Cortex of kidney (tissue), 1 donor: ENCODE results near the gene GRAMD1B.
"Not testable (repeated sequence)": the region's sequence is repeated elsewhere in the genome, so short reads cannot be mapped to it uniquely, and the experiment has no call there.

Experiments used
- DNase-seq: peaks from one replicate; lab custom pipeline; 2025; lab: John Stamatoyannopoulos, UW

Gene GRAMD1B

GRCh38 chr11:123567466-123567865 is 137.4 kb downstream of the GRAMD1B start:
- no peak for DNase-seq

DNA sequence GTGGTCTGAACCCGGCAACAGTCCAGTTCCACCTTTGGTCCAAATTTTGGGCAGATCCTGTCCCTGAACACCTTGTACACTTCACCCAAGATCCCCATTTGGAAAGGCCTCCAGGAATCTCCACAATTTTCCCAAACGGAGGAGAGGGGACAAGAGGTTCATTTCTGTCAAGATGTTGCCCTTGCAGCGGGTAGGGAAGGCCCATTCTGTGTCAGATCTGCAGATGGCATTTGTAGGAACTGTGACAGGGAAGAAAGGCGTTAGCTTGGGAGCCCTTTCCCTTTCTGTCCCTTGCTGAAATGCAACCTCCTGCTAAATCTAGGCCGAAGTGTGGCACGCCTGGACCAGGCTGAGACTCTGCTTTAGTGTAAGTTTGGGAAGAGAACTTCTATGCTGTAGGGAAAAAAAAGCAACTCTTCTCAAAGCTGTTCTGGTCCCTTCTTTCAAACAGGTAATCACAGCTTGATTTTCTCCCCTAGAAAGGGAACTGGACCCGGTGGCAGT is 138.3 kb downstream of the GRAMD1B start:
- DNase-seq, result no peak

DNA sequence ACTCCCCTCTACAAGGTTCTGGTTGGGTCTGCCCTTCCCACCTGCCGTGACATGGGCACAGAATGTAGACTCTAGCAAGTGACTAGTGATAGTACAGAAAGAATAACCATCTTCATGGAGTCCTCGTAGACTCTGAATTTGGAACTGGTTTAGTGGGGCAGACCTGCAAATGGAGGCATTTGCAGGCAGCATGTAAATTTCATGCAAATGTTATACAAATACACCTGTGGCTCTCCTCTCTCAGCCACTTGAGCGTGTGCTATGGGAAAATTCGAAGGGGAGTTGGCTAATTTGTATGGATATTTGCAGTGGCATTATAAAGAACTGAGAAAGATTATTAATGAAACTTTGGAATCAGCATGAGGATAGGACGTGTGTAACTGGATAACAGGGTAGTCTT is 139.3 kb downstream of the GRAMD1B start:
- no peak for DNase-seq

- no peak for DNase-seq
Observed at GRCh38 chr11:123570939-123571580, 141.0 kb downstream of the GRAMD1B start.

DNA sequence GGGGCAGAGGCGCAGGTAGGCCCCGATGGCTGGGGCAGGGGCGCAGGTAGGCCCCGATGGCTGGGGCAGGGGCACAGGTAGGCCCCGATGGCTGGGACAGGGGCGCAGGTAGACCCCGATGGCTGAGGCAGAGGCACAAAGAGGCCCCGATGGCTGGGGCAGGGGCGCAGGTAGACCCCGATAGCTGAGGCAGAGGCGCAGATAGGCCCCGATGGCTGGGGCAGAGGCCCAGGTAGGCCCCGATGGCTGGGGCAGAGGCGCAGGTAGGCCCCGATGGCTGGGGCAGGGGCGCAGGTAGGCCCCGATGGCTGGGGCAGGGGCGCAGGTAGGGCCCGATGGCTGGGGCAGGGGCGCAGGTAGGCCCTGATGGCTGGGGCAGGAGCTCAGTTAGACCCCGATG is 142.7 kb downstream of the GRAMD1B start:
- DNase-seq, result not testable (repeated sequence)

DNA sequence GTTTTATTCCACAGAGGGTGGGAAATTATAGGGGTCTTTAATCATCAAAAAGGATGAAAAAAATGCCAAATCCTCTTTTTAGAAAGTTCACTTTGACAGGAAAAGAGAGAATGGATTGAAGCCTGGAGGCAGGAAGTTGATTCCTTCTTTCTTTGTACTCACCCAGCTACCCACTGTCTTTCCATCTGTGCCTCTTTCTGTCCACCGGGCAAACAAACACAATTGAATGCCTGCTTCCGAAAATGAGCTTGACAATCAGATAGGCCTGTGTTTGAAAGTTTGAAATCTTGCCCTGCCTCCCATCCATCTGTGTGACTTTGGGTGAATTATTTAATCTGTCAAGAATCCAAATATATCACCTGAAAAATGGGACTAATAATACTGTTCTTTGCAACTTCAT is 143.2 kb downstream of the GRAMD1B start:
- no peak for DNase-seq

DNA sequence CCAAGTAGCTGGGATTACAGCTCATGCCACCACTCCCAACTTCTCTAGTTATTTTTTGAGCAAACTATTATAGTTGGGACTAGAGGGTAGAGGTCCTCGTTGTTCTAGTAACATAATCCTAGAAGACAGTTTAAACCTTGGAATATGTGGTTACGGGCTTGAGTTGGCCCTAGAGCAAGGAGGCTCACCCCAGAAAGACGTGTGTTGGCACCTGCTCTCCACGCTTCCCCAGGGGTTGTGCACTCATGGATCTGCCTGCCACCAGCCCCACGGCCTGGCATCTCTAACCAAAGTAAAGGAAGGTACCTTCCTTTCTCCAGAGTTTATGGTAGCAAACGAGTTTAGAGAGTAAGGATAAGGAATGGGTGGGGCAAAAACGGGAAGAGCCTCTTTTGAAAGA is 145.4 kb downstream of the GRAMD1B start:
- DNase-seq, result no peak

GRCh38 chr11:123576082-123576481 is 146.0 kb downstream of the GRAMD1B start:
- DNase-seq, result no peak

- no peak for DNase-seq
Observed at GRCh38 chr11:123576501-123576900, 146.4 kb downstream of the GRAMD1B start.

GRCh38 chr11:123577081-123577598 is 147.1 kb downstream of the GRAMD1B start:
- DNase-seq, result no peak

- no peak for DNase-seq
Observed at GRCh38 chr11:123578778-123579481, 148.9 kb downstream of the GRAMD1B start.

- DNase-seq, result no peak
Observed at GRCh38 chr11:123579482-123579812, 149.4 kb downstream of the GRAMD1B start.

DNA sequence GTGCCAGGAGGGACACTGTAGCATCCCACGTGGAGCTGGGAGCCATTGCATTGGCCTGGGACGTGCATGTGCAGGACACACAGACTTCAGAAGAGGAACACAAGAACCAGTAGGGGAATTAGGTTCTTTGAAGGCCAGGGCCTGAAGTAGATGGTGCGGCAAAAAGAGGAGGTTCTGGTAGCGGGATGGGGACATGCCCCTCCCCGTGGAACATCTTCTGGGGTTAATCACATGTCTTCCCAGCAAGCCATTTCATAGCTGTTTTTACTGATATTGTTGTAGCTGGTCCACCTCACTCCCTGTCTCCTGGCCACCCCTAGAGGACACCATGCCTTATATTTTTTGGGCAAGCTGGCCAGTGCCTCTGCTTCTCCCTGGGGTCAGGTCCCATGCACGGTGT is 150.1 kb downstream of the GRAMD1B start:
- DNase-seq, result no peak

DNA sequence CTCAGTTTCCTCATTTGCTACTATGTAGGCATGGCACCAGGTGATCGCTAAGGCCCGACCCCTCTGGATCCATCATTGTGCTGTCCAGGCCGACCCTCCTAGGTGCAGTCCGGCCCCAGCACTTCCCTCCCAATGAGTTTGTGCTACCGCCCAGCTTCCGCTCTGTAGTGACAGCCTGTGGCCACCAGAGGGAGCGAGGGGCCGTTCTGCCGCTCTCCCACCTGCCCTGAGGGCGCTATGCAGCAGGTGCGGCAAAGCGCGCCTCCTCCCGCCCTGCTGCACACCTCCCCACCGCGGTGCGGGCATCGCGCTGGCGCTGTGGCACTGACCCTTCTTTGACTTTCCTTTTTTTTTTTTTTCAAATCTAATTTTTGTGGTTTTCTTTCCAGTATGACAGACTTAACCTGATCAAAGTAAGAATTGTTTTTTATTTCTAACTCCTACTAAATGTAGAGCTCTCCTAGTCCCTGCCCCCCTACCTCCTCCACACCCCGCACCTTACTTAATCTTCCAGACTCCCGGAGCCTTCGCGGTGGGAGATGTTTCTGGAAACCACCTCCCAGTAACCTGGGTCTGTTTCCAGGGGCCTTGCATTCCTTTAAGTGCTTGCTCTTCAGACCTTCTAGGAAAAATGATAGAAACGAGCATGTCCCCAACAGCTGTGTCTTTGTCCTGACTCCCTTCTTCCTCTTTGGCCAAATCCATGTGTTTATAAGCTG is 150.6 kb downstream of the GRAMD1B start:
- no peak for DNase-seq

GRCh38 chr11:123581651-123582399 is 151.8 kb downstream of the GRAMD1B start:
- DNase-seq, result no peak

GRCh38 chr11:123582992-123583504 is 153.0 kb downstream of the GRAMD1B start:
- DNase-seq, result no peak

- DNase-seq, result no peak
Observed at GRCh38 chr11:123584186-123584585, 154.1 kb downstream of the GRAMD1B start.

DNA sequence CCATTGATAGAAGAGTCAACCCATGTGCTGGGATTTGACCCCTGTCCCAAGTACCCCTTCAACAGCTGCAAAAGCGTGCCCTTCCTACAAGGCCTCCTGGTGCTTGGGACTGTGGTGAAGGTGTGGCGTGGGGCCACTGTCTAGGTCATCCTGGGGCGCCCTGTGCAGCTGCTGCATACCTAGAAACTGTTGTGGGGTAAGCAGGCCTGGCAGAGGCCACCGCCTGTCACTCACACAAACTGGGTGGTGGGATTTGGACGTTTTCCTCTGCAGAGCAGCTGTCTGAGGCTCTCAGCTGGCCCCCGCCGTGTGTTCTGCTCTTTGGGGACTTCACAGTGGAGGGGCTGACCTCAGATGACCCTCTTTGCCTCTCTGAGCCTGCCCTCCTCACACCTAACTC is 154.7 kb downstream of the GRAMD1B start:
- DNase-seq, result no peak

DNA sequence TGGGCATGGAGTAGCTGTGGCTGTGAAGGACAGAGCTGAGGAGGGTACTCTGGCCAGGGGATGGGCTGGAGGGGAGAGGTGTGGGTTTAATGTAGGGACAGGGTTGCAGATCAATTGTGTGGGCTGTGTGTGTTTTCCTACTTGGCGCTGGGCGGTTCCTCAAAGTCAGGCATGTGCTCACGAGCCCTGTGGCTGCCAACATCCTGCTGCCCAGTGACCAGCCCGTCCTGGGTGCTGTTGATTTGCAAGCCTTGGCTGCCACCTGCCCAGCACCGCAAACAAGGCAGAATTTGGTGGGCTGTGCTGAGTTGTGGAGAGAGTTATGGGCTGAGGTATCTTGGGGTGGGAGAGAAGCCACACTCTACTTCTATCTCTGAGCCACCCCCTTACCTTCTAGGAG is 155.1 kb downstream of the GRAMD1B start:
- DNase-seq, result no peak

GRCh38 chr11:123585706-123586105 is 155.6 kb downstream of the GRAMD1B start:
- DNase-seq, result no peak

GRCh38 chr11:123586568-123586967 is 156.5 kb downstream of the GRAMD1B start:
- no peak for DNase-seq

DNA sequence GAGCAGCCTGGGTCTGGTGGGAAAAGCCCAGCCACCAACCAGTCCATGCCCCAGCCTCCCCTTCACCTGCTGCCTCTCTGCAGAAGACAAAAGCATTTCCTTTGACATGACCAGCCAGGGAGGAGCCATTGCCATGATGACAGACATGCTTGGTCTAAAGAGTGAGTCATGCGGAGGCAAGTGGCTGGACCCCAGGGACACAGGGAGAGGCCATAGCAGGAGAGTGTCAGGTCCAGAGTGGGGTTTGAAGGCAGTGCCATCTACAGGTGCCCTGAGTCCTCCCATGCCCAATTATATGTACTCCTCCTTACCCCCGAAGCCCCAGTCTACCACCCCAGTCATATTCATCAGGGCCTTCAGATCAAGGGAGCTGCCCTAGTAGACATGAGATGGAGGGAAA is 157.0 kb downstream of the GRAMD1B start:
- DNase-seq, result no peak
